Fibroblast of gingiva (primary cell): ENCODE data around the gene MDGA2.
"Not testable (repeated sequence)": the region's sequence is repeated elsewhere in the genome, so short reads cannot be mapped to it uniquely, and the experiment has no call there.

ENCODE experiments used
- DNase-seq: peaks from one replicate; pipeline ENCODE4 v3.0.0-alpha.2; 2011; ENCODE audit warnings: low read depth

Gene MDGA2

DNA sequence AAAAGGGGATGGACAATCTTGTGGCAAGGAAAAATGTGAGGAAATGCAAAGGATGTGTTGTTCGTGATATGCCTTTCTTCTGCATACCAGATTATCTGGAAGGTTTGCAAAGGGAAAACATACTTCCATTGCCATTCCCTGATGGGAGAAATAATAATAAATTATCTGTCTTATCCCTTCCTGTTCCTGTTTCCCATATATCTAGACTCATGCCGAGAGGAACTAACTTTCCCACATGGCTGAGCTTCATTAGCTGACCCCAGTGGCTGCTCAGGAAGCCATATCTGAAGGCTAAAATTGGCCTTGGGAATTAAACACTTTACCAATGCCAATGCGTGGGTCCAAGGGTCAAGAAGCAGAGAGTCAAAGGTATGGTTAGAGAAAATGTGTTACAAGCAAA lies 439.8 kb downstream of the MDGA2 start:
- no peak for DNase-seq

DNA sequence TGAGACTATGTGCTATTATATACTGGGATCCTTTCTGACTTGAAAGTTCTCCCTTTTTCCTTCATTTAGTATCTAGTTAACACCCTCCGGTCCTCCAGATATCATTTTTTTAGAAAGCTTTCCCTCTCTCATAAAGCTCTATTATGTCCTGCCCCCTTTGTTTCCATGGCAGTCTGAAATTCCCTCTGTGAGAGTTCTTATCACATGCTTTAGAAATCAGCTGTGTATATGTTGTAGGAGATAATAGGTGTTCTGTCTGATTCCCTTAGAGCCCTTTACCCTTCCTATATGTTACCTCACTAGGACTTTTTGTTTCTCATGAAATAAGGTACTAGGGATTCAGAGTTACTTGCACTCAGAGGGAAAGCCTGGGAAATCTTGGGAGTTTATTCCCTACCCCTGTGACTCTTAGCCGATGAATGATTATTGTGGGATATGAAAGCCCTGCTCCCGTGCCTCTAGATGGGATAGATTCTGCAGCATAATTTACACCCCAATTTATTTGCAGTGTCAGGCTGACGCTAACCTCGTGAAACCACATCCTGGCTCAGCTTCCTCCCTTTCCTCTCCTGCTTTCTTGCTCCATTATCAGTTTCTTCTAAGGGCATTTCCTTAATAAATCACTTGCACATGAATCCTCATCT lies 448.4 kb downstream of the MDGA2 start:
- DNase-seq = no peak

DNA sequence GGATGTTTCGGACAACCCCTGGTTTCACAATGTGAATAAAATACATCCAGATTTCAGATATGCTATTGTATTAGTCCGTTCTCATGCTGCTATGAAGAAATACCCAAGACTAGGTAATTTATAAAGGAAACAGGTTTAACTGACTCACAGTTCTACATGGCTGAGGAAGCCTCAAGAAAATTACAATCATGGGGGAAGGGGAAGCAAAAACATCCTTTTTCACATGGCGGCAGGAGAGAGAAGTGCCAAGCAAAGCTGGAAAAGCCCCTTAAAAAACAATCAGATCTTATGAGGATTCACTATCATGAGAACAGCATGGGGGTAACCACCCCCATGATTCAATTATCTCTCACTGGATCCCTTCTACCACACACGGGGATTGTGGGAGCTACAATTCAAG lies 451.7 kb downstream of the MDGA2 start:
- DNase-seq = no peak

DNA sequence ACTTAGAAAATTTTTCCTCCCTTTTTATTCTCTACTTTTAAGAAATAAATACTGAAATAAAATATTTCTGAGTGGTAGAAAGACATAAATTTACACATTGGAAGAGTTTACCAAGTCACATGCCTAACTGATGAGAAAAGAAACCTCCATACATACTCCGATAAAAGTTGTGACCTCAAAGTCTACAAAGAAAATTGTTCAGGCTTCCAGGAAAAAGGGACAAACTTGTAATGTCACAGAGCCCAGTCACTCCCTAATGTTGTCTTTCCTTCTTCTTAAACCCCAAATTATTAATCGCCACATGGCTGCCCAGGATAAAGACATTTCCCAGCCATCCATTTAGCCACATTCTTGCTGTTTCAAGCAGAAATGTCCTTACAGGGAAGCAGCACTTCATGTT lies 455.3 kb downstream of the MDGA2 start:
- no peak for DNase-seq

DNA sequence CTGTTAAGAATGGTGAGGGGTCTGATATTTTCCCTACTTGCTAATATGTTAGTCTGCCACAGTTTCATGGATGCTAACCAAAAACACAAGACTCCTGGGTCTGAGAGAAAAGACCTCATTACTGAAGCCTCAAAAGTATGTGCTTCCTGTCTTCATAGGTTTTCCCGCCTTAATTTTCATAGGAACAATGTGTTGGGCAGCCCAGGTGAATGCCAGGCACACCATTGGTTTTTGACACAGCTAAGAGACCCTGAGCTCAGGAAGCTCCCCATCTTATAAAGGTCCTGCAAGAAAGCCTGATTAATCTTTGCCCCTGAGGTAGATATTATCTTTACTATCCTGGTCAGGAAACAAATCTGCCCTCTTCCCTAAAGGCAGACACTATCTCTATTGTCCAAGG lies 464.1 kb downstream of the MDGA2 start:
- no peak for DNase-seq

DNA sequence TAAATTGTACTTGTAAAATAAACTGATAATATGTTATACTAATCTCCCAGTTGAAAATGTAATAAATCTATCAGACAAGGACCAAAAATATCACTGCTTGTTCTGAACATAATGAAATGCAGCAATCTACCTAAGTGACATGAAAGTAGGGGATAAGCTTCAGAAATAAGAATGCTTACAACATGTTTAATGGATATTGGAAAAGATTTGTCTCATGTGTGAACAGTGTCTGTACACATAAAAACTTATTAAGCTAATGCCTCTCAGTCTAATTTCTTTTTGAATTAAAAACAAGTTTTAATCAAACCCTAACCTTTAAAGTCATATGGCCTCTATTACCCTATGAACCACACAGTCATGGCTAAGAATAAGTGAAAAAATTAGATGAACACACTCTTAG lies 465.3 kb downstream of the MDGA2 start:
- DNase-seq = no peak

DNA sequence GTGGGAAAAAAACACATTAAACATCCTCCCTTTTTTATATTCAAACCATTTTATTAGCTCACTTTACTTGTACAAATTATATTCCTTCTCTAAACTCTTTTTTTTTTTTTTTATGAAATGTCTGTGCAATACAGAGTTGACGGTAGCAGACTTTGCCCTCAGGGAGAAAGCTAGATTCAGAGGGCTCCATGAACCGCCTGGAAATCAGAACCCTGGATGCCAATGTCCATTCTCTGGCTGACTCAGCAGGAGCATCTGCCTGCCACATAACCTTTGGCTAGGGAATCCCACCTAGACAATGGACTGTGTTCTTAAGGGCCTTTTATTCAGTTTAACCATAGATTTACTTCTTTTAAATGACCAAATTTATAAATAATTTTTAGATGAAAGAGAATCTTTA lies 467.0 kb downstream of the MDGA2 start:
- DNase-seq = no peak

DNA sequence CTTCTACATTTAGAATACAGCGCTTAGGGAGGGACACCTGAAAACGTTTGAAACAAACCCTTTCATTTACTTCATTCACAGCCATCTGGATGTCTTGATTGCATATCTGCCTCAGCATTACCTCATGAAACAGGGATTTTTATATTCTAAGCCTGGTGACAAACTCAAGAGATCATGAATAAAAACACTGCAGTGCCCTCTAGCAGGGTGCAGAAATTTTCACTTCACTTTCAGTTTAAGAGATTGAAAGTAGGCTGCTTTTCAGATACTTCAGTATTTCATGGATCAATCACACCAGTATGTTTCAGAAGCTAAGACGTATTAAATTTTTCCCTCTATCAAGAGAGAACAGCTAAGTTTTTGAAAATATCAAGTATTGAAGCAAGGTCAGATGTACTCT lies 467.8 kb downstream of the MDGA2 start:
- no peak for DNase-seq

DNA sequence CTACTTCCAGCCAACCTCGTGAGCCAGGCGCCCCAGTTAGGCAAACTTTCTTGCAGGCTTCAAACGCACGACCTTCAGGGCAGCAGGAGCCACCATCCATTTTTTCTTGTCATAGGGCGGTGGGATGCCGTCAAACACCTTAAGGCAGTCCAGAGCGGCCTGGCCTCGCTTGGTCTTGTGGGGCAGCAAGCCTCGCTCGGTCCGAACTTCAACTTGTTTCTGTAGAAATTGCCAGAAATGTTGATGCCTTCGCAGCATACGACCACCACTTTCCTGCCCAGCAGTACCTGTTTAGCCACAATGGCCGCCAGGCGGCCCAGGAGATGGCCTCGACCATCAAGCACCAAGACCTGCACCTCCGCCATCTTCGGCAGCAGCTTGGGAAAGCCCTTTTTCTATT lies 474.7 kb downstream of the MDGA2 start:
- no peak for DNase-seq

DNA sequence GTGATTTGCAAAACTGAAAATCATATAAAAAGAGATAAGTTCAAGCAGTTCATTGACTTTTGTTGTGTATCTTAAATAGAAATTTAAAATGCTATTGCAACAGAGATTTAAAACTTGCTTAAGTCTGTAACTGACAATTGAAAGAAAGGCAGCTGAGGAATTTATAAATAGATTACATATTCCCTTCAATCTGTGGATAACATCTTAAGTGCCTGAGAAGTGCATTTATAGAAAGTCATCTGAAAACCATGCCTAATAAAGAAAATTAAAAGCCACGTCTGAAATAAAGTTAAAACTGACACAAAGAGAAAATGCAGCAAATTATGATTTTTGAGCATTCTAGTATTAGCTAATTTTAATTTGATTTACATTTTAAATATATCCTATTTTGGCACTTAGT lies 479.8 kb downstream of the MDGA2 start:
- no peak for DNase-seq

DNA sequence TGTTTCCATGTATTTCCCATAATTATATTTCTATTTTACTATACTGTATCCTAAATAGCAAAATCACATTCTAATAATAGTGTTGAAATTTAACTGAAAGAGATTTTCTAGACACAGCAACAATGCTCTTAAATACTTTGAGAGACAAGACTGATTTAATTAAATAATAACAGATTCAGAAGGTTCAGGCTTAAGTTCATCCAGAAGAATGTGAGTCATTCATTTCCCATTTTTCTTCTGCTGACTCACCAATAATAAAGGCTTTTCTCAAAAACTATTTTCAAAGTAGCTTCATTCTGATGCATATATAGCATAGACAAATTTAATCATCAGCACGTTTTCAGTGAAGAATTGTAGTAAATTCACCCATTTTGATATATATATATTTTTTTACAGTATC lies 481.4 kb downstream of the MDGA2 start:
- DNase-seq = no peak

DNA sequence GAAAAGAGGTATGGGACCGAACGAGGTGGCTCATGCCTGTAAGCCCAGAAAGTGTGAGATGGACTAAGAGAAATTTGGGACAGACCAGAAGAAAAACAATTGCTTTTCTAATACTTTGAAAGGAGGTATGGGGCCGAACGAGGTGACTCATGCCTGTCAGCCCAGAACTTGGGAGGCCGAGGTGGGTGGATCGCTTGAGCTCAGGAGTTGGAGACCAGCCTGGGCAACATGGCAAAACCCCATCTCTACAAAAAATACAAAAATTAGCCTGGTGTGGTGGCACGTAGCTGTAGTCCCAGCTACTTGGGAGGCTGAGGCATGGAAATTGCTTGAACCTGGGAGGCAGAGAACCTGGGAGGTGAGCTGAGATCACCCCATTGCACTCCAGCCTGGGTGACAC lies 483.2 kb downstream of the MDGA2 start:
- not testable (repeated sequence) for DNase-seq

DNA sequence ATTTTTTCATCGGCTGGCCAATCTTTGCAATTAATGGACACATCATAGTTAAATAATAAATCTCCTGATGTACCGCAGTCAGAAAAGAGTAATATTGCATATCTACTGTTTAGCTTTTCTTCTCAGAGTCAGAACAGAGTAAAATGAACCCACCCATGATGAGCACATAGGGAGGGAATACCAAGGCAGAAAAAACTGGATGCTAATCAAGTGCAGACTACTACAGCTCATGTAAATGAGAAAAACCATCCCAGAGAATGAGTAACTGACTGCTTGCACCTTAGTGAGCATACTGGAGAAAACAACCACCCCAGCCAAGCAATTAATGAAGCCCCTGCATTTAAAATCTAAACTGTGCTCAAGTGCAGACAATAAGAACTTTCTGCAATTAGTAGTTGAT lies 483.7 kb downstream of the MDGA2 start:
- DNase-seq = no peak

DNA sequence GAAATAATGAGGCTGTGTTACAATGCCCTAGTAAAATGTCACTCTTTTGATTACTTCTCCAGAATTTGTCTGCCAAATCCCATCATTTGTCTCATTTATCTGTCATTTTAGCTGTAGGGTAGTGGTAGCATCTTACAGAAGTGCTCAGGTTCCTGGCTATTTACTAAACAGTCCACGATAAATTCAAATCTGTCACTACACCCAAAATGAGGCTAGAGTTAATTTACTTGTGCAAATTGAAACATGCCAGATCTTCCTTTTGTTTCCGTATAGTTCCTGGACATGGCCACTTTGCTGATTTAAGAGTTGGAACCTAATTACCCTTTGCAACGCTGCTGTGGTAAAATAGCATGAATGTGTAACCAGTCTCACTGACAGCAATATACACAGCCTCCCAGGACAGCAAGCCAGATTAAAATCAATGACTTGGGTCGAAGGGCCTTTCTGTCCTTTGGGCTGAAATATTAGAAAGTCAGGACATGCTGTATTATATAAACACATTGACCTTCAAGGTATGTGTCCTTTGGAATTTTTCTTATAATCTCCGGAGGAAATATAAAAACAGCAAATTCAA lies 485.4 kb downstream of the MDGA2 start:
- no peak for DNase-seq

DNA sequence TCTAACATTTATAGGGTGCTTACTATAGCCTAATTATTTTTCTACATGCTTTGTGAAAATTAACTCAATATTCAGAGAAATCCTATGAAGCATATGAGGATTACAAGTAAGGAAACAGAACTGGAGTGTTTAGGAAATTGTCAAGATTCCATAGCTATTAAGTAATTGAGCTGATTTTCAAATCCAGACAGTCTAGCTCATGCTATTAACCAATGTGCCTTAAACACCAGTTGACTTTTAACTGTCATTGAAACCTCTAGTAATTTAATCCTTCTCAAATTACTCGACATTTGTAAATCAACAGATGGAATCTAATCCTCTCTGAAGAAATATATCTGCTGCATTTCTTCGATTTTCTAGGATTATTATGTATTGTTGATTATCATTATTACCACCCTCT lies 488.9 kb downstream of the MDGA2 start:
- DNase-seq = no peak

DNA sequence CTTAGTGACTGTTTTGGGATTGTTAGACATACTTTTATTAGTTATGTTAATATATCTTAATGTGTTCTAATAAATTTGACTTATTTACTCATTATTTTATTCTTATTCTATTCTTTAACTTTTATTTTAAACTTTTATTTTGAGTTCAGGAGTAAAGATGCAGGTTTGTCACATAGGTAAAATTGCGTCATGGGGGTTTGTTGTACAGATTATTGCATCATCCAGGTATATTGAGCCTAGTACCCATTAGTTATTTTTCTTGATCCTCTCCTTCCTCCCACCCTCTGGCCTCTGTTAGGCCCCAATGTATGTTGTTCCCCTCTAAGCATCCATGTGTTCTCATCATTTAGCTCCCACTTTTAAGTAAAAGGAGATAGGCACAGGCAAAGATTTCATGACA lies 495.5 kb downstream of the MDGA2 start:
- no peak for DNase-seq

DNA sequence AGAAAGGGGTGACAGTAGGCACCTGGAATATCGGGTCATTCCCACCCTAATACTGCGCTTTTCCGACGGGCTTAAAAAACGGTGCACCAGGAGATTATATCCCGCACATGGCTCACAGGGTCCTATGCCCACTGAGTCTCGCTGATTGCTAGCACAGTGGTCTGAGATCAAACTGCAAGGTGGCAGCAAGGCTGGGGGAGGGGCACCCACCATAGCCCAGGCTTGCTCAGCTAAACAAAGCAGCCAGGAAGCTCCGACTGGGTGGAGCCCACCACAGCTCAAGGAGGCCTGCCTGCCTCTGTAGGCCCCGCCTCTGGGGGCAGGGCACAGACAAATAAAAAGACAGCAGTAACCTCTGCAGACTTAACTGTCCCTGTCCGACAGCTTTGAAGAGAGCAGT lies 503.5 kb downstream of the MDGA2 start:
- not testable (repeated sequence) for DNase-seq

DNA sequence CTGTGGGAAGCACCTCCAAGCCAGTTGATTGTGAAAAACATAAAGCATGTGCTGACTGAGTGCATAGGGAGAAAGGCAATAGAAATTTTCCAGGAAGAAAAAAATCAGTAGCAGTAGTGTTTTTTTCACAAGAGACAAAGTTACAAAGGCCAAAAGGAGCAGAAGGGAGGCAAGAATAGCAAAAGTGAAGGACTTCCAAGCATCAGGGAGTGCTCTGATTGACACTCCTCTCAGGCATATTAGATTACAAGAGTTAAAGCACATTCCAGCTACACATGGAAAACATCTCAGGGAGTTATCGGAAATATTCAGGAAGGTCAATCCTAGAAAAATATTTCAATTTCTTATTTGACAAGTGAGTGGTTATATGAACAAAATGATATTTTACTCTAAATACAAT lies 508.0 kb downstream of the MDGA2 start:
- DNase-seq = no peak

DNA sequence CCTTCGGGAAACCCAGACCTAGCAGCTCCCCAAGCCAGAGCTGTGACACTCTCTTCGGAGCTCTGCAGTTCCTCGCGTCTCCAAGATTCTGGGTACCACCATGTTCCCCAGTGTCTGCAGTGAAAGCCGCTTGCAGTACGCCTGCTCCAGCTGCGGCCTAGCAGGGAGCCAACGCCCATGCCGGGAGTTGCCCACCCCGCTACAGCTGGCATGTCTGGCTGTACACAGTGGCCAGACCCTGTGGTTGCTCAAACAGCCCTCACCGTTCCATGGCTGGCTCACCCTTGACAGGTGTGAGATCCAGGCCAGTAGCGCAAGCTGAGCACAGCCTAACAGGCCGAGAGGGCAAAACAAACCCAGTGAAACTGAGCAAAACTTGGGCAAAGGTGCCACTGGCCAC lies 520.0 kb downstream of the MDGA2 start:
- no peak for DNase-seq

DNA sequence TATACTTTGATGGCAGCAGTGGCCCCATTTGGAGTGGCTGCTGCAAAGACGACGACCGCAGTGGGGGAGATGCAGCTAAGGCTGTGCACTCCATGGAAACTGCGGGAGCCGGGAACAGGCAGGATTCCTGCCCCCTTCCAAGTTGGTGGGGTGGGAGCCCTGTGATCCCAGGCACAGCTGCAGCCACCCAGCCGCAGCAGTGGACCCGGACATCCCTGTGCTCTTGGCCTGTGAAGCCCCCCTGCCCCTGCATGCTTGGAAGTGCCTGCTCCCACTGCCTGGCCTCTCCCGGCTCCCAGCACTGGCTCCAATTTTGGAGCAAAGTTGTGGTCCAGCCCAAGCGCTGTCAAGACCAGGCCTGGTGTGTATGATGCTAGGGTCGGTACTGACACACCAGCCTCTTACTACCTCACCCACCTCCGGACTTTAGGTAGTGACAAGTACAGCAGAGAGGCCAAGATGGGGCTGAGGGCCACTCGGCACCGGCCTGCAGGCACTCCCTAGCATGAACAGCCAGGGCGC lies 521.1 kb downstream of the MDGA2 start:
- no peak for DNase-seq

DNA sequence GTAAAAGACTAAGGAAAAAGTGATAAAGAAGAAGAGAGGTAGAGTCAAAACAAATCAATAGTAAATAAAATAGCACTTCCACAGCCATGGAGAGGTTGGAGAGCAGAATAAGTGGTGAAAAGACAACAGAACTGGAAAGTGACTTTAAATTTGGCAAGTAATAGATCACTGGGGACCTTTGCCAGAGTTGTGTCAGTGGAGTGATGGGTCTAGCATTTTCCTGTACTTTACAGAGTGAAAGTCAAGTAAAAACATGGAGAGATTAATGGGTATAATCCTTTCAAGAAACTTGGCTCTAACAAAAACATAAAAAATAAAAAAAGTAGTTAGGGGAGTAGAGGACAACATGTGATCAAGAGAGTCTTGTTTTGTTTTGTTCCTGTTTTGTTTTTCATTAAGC lies 521.7 kb downstream of the MDGA2 start:
- no peak for DNase-seq

DNA sequence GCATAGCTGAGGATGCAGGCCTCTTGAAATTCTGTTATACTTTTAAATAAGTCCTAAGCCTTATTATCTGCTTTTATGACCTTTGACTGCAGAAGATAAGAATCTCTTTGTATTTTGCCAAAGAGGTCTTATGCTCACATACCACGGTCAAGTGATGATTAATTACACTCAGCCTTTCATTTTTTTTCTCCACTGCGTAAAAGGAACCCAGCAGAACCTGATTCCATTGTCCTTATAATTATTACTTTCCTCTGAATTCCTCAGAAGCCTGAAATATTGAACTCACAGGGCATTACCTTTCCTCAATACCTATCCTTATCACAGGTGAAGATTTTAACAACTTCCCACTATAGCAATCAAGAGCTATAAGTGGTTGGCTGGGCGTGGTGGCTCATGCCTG lies 525.1 kb downstream of the MDGA2 start:
- no peak for DNase-seq

DNA sequence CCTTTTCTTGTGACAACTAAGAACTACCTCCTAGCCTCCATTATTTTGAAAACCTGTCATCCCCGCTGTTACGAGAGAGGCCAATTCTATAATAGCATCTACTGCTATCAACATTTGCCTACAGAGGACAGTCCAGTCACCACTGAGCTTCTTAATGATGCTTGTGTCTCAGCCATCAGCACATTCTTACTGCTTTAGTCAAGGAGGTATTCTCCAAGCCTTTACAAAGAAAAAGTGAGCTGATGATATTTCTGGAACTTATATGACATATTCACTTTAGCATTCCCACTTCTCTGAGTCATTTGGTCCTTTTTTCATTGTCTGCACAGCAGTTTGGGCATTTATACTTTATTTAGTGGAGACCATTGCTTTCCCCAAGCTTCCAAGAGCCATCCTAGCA lies 526.1 kb downstream of the MDGA2 start:
- DNase-seq = no peak

DNA sequence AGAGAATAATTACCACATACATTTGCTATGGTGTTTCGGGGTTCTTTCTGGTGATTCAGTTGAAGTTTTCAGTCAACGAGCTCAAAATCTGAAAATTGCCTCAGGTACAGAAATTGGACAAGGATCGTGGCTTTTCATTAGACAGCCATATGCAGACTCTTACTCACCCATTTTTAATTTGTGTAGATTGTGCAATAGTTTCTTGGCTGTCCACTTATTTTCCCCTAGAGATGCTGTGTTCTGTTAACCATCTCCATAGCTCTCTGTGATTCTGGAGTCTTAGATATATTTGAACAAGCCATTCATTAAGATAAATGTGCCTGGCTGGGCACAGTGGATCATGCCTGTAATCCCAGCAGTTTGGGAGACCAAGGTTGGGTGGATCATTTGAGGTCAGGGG lies 526.7 kb downstream of the MDGA2 start:
- DNase-seq = no peak
